GM12875 (cell line): Measurements from ENCODE around the gene DOCK10.

ENCODE experiments used
- H3K4me3 ChIP-seq: one replicate; pipeline ENCODE4 v1.5.1; 2011; ENCODE audit warnings: low read depth, low read length, control low read depth
- TF ChIP-seq, protein P1 (sequence below): IDR thresholded peaks from 2 replicates; pipeline ENCODE4 v1.5.1; 2011; ENCODE audit warnings: low read depth, mild to moderate bottlenecking, control low read depth, inconsistent platforms, low read length, moderate library complexity, borderline replicate concordance; ENCODE audit not compliant: insufficient read depth

DOCK10 gene

DNA sequence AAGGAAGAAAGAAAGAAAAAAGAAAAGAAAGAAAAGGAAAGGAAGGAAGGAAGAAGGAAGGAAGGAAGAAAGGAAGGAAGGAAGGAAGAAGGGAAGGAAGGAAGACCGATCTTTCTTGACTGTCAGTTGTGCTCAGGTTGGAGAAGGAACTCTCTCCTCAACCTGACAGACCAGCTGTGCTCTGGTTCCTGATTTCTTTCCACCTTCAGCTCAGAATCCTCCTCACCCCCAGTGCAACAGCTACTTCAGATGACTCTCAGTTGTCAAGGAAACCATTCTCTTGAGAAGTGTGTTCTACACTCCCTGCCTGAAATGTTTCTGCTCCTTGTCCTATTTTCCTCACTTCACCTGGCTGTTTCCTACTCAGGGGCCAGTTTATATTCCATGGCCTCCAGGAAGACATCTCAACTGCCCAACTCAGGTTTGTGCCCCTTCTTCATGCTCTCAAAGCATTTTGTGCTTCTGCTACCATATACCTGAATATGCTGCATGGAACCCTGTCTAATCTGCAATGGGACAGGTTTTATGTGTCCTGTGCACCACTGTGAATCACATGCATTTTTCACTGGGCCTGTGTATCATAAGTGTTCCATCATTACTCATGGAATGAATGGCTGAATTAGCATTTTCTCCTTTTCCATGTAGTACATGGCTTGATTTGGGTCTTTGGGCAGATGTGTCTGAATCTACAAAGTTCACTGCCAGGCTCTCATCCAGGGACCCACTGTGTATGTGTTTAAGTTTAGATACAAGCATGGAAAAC is 32.8 kb upstream of the DOCK10 start:
- no peak overlapping the region for H3K4me3 ChIP-seq
- TF ChIP-seq, protein P1, sequence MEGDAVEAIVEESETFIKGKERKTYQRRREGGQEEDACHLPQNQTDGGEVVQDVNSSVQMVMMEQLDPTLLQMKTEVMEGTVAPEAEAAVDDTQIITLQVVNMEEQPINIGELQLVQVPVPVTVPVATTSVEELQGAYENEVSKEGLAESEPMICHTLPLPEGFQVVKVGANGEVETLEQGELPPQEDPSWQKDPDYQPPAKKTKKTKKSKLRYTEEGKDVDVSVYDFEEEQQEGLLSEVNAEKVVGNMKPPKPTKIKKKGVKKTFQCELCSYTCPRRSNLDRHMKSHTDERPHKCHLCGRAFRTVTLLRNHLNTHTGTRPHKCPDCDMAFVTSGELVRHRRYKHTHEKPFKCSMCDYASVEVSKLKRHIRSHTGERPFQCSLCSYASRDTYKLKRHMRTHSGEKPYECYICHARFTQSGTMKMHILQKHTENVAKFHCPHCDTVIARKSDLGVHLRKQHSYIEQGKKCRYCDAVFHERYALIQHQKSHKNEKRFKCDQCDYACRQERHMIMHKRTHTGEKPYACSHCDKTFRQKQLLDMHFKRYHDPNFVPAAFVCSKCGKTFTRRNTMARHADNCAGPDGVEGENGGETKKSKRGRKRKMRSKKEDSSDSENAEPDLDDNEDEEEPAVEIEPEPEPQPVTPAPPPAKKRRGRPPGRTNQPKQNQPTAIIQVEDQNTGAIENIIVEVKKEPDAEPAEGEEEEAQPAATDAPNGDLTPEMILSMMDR, result no peak

DNA sequence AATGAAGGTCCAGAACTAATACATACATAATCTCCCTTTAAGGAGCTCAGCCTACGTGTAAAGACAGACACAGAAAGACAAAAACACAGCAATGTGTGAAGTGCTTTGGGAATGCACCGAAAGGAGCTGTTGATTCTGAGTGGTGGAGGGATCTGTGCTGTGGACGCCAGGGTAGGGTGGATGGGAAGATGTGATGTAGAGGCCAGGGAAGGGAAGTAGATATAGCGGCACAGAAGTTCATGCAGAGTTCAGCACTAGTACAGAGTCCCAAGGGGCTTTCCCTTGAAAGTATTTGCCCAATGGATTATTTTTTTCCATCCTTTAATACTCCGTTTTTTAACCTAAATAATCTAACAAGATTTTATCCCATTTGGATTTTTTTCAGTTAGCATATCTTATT is 32.1 kb upstream of the DOCK10 start:
- no peak overlapping the region for H3K4me3 ChIP-seq
- TF ChIP-seq, protein P1, result no peak

DNA sequence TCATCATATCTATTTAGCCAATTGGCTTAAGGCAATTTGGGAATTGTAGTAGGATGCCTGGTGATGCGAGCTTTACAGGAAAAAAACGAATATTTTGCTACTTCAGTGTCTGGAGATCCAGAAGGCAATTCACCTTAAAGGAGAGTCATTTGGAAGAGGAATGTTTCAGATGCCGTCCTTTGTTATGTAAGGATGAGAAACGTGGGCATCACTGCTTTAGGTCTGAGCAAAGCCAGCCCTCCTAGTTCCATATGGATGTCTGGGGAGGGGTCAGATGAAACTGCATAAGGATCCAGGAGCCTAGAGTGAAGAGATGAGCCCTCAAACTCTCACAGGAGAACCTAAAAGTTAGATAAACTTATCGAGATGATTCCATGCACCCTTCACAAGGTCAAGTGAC is 30.9 kb upstream of the DOCK10 start:
- TF ChIP-seq, protein P1, result no peak
- H3K4me3 ChIP-seq, result no peak overlapping the region

DNA sequence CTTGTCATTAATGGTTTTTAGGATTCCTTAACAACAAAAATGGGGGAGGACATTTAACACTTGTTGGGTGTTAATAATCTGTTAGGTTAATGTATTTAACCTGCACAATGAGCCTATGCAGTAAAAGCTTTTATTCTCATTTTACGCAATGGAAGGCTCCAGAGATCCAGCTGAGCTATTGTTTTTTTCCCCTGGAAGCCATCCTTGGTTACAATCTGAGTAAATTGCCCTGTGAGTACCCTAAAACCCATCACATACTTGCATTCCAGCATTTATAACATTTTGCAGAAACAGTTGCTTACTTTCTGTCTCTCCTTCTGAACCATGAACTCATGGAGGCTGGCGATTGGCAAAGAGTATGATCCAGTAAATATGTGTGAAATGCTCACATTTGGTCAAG is 30.2 kb upstream of the DOCK10 start:
- TF ChIP-seq, protein P1, result no peak
- no peak overlapping the region for H3K4me3 ChIP-seq

DNA sequence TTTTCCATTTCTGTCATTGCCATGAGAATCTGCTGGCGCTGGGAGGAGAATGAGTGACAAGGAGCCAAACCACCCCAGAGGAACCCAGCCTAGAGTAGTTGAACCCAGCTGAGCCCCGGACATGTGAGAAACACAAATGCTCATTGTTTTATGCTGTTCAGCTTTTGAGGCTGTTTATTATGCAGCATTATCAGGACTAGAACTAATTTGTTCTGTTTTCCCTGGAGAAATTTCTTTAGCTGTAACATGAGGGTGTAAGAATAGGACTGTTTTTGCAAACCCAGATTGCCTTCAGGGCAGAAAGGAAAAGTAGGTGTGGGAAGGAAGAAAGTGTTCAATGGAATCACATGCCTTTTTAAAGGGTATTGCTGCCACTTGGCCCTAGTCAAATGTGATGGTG is 28.5 kb upstream of the DOCK10 start:
- TF ChIP-seq, protein P1, result no peak
- H3K4me3 ChIP-seq, result no peak overlapping the region

DNA sequence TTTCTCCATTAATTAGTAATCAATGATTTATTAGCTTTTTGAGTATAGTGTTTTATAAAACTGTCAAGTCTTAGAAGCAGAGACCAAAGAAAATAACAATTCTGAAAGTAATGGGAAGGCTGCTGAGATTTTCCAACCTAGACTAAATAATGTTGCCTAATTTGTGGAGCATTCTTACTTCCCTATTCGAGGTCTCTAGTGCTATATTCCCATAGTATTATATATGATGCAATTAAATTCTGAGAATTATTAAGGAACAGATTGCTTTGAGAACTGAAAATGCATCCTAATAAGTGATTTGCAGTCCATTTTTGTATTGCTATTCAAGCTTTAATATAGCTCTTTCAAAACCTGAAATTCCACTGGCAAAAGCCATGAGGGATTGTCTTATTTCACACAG is 27.7 kb upstream of the DOCK10 start:
- TF ChIP-seq, protein P1, result no peak
- H3K4me3 ChIP-seq, result no peak overlapping the region

DNA sequence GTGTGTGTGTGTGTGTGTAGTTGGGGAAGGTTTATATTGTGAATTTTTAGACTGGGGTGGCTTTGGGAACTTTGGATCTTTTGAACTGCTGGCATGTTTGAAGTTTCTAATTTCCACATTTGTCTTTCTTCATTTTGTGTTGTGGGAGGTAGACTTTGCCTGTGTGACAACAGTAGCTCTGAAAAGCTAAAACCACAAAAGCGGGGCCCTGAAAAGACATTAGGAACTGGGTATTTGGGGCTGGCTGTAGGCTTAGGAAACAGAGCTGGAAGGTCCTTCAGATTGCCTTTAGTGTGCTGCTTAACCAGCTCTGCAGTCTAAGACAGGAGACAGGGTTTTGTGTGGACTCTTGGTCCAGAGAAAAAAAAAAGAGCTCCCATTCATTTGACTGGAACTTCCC is 27.2 kb upstream of the DOCK10 start:
- H3K4me3 ChIP-seq, result no peak overlapping the region
- TF ChIP-seq, protein P1, result no peak
